Measurements from ENCODE around the gene ACOXL. TPM values are rescaled to one million over a fixed set of nuclear protein-coding genes. Genes with fewer than 3 reads are reported as not detected.

ACOXL gene
- total and polyA plus RNA-seq, 4 donors = 4.4 to 32.8 (median 12.2) TPM

DNA sequence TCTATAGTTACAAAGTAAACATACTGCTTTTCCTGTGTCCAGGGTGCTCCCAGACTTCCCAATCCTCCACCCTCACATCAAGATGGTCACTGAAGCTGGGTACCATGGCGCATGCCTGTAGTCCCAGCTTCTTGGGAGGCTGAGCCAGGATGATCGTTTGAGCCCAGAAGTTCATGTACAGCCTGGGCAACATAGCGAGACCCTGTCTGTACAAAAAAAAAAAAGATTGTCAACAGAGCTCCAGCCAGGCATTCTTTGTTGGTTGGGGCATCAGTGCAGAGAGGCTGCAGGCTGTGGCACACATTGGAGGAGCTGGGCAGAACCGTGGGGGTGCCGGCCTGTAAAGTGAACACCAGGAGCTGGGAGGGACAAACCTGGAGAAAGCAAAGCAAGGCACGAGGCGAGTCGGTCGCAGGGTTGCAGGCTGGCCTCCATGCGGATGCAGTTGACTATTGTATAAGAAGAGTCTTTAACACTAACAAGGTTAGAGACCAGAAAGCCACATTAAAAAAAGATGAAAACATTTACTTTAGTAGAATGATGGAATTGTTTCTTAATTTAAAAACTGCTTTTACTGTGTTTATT lies 51.8 kb downstream of the ACOXL start:
- H3K27me3 ChIP-seq (ENCODE audit: control insufficient read depth in 3 of 3, insufficient read depth in 3 of 3, low read length in 2 of 3) = no peaks in the 10 kb centered on the region
- no peak overlapping the region for H3K27ac ChIP-seq (ENCODE audit: low read depth in 1 of 2, low read length in 1 of 2)
- no peaks in the 10 kb centered on the region for H3K4me1 ChIP-seq (ENCODE audit: control insufficient read depth in 5 of 5, insufficient read depth in 5 of 5, low read length in 5 of 5)
- no peak overlapping the region for H3K4me3 ChIP-seq
- TF ChIP-seq, protein P1, sequence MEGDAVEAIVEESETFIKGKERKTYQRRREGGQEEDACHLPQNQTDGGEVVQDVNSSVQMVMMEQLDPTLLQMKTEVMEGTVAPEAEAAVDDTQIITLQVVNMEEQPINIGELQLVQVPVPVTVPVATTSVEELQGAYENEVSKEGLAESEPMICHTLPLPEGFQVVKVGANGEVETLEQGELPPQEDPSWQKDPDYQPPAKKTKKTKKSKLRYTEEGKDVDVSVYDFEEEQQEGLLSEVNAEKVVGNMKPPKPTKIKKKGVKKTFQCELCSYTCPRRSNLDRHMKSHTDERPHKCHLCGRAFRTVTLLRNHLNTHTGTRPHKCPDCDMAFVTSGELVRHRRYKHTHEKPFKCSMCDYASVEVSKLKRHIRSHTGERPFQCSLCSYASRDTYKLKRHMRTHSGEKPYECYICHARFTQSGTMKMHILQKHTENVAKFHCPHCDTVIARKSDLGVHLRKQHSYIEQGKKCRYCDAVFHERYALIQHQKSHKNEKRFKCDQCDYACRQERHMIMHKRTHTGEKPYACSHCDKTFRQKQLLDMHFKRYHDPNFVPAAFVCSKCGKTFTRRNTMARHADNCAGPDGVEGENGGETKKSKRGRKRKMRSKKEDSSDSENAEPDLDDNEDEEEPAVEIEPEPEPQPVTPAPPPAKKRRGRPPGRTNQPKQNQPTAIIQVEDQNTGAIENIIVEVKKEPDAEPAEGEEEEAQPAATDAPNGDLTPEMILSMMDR (IDR thresholded peaks at IDR 0.05; ENCODE audit: control extremely low read depth, extremely low read depth) = no peak
- ATAC-seq (ENCODE audit: insufficient read depth, low FRiP score) (no peak), DNase-seq (no peak)
- 90 to 95% methylated on average over 10 of the region's 10 CpGs for WGBS, 2 donors
- peaks cover 0 to 1% (median 0%) of the 10 kb centered on the region in 4 donors for H3K36me3 ChIP-seq (ENCODE audit: control insufficient read depth in 4 of 4, insufficient read depth in 4 of 4, low read length in 4 of 4)
- peaks cover 0 to 2% (median 0%) of the 10 kb centered on the region in 4 donors for H3K9me3 ChIP-seq (ENCODE audit: control insufficient read depth in 4 of 4, insufficient read depth in 3 of 4, low read length in 3 of 4)
- H3K9ac ChIP-seq (ENCODE audit: insufficient read depth in 1 of 2, low read length in 2 of 2) = no peak overlapping the region

DNA sequence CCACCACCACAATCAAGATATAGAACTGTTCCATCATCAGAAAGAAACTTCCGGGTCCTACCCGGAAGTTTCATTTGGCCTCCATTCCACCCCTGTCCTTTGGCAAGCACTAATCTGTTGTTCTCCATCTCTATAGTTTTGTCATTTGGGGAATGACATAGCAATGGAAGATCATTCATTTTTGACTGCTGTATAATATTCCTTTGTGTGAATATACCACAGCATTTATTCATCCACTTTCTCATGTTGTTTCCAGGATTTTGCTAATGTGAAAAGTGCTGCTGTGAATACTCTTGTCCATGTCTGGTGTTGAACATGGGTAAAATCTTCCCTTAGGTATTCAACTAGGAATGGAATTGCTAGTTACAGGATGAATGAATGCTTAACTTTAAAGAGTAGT lies 53.1 kb downstream of the ACOXL start:
- Histone ChIP-seq H3K27ac (ENCODE audit: low read depth in 1 of 2, low read length in 1 of 2) (no peak overlapping the region), H3K36me3 (ENCODE audit: control insufficient read depth in 4 of 4, insufficient read depth in 4 of 4, low read length in 4 of 4) (peaks cover 0 to 1% (median 0%) of the 10 kb centered on the region in 4 donors), H3K4me3 (no peak overlapping the region), H3K9me3 (ENCODE audit: control insufficient read depth in 4 of 4, insufficient read depth in 3 of 4, low read length in 3 of 4) (peaks cover 0 to 2% (median 0%) of the 10 kb centered on the region in 4 donors), H3K9ac (ENCODE audit: insufficient read depth in 1 of 2, low read length in 2 of 2) (no peak overlapping the region), H3K4me1 (ENCODE audit: control insufficient read depth in 5 of 5, insufficient read depth in 5 of 5, low read length in 5 of 5) (no peaks in the 10 kb centered on the region), H3K27me3 (ENCODE audit: control insufficient read depth in 3 of 3, insufficient read depth in 3 of 3, low read length in 2 of 3) (no peaks in the 10 kb centered on the region)
- WGBS, 2 donors = 96 to 100% methylated on average over 2 of the region's 2 CpGs
- no peak for DNase-seq
- no peak for ATAC-seq (ENCODE audit: insufficient read depth, low FRiP score)
- TF ChIP-seq, protein P1 (IDR thresholded peaks at IDR 0.05; ENCODE audit: control extremely low read depth, extremely low read depth) = no peak

DNA sequence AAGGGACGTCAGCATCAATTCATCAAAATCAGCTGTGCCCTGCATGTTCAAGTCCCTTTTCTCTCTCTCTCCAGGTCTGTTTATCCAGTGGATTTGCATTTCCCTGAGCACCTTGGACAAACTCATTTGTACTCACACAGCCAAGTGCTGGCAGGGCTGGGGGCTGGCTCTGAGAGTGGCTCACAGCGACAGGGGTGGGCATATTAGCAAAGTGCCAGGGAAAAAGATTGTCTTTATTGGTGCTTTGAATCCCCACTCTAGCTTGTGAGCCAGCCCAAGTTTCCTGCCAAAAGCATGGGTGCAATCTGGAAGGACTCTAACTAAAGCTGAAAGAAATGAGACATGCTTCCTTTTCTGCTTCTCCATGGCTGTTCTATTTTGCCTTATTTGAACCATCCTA lies 56.6 kb downstream of the ACOXL start:
- peaks cover 0 to 1% (median 0%) of the 10 kb centered on the region in 4 donors for H3K36me3 ChIP-seq (ENCODE audit: control insufficient read depth in 4 of 4, insufficient read depth in 4 of 4, low read length in 4 of 4)
- 66 to 70% methylated on average over 2 of the region's 2 CpGs for WGBS, 2 donors
- no peaks in the 10 kb centered on the region for H3K4me1 ChIP-seq (ENCODE audit: control insufficient read depth in 5 of 5, insufficient read depth in 5 of 5, low read length in 5 of 5)
- H3K27me3 ChIP-seq (ENCODE audit: control insufficient read depth in 3 of 3, insufficient read depth in 3 of 3, low read length in 2 of 3) = peaks cover 0 to 4% (median 0%) of the 10 kb centered on the region in 3 donors
- no peak for DNase-seq
- ATAC-seq (ENCODE audit: insufficient read depth, low FRiP score) = no peak
- no peak overlapping the region for H3K27ac ChIP-seq (ENCODE audit: low read depth in 1 of 2, low read length in 1 of 2)
- no peak overlapping the region for H3K9ac ChIP-seq (ENCODE audit: insufficient read depth in 1 of 2, low read length in 2 of 2)
- peaks cover 0 to 2% (median 0%) of the 10 kb centered on the region in 4 donors for H3K9me3 ChIP-seq (ENCODE audit: control insufficient read depth in 4 of 4, insufficient read depth in 3 of 4, low read length in 3 of 4)
- TF ChIP-seq, protein P1 (IDR thresholded peaks at IDR 0.05; ENCODE audit: control extremely low read depth, extremely low read depth) = no peak
- no peak overlapping the region for H3K4me3 ChIP-seq

DNA sequence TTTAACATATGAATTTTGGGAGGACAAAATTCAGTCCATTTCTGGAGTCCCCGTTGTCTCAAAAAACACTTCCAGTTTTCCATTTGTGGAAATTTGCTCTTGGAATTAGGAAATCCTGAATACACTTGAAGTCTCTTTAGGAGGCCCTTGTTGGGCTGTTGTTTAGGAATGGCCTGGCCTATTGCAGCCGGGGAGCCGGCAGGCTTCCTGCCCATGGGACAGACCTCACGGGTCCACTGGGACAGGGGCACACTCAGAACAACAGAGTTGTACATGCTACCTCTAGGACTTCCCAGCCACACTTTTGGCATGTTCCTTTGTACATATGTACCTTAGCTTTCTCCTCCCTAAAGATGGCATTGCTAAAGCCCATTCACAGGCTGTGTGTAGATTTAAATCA lies 57.3 kb downstream of the ACOXL start:
- H3K36me3 ChIP-seq (ENCODE audit: control insufficient read depth in 4 of 4, insufficient read depth in 4 of 4, low read length in 4 of 4) = peaks cover 0 to 1% (median 0%) of the 10 kb centered on the region in 4 donors
- H3K9me3 ChIP-seq (ENCODE audit: control insufficient read depth in 4 of 4, insufficient read depth in 3 of 4, low read length in 3 of 4) = peaks cover 0 to 2% (median 0%) of the 10 kb centered on the region in 4 donors
- peaks cover 0 to 4% (median 0%) of the 10 kb centered on the region in 3 donors for H3K27me3 ChIP-seq (ENCODE audit: control insufficient read depth in 3 of 3, insufficient read depth in 3 of 3, low read length in 2 of 3)
- ATAC-seq (ENCODE audit: insufficient read depth, low FRiP score) = no peak
- H3K9ac ChIP-seq (ENCODE audit: insufficient read depth in 1 of 2, low read length in 2 of 2) = no peak overlapping the region
- TF ChIP-seq, protein P1 (IDR thresholded peaks at IDR 0.05; ENCODE audit: control extremely low read depth, extremely low read depth) = no peak
- H3K27ac ChIP-seq (ENCODE audit: low read depth in 1 of 2, low read length in 1 of 2) = no peak overlapping the region
- WGBS, 2 donors = 67 to 95% methylated on average over 4 of the region's 4 CpGs
- H3K4me3 ChIP-seq = no peak overlapping the region
- DNase-seq = no peak
- H3K4me1 ChIP-seq (ENCODE audit: control insufficient read depth in 5 of 5, insufficient read depth in 5 of 5, low read length in 5 of 5) = no peaks in the 10 kb centered on the region

Measured in lung (tissue), 12 donors.